ENCODE data around the gene CEP57L1. TPM values are rescaled to one million over a fixed set of nuclear protein-coding genes. Genes with fewer than 3 reads are reported as not detected.

Gene CEP57L1
- total RNA-seq, 4 donors from 2014 or later = 11.0 to 30.0 (median 16.3) TPM

DNA sequence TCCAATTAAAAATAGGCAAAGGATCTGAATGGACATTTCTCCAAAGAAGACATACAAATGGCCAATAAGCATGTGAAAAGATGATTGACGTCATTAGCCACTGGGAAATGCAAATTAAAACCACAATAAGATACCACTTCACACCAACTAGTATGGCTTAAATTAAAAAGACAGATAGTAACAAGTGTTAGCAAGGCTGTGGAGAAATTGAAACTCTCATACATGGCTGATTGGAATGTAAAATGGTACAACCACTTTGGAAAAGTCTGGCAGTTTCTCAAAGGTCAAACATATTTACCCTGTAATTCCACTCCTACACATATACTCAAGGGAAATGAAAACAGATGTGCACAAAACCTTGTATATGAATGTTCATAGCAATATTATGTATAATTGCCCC, 83.6 kb downstream of the CEP57L1 start:
- ATAC-seq = no peak
- Histone ChIP-seq H3K27me3 (peaks cover 6% of the 10 kb centered on the region), H3K27ac (no peak overlapping the region), H3K4me1 (peaks cover 0 to 17% (median 0%) of the 10 kb centered on the region in 3 donors), H3K4me3 (no peak overlapping the region), H3K36me3 (no peaks in the 10 kb centered on the region), H3K9me3 (no peaks in the 10 kb centered on the region)
- 100% methylated on average over 1 of the region's 1 CpG for WGBS, 2 donors (ENCODE audit: low coverage in 1 of 2)
- TF ChIP-seq POLR2AphosphoS5 (IDR thresholded peaks at IDR 0.05) = no peak
- no peak for TF ChIP-seq EP300 (IDR thresholded peaks at IDR 0.05)
- TF ChIP-seq, protein P1, sequence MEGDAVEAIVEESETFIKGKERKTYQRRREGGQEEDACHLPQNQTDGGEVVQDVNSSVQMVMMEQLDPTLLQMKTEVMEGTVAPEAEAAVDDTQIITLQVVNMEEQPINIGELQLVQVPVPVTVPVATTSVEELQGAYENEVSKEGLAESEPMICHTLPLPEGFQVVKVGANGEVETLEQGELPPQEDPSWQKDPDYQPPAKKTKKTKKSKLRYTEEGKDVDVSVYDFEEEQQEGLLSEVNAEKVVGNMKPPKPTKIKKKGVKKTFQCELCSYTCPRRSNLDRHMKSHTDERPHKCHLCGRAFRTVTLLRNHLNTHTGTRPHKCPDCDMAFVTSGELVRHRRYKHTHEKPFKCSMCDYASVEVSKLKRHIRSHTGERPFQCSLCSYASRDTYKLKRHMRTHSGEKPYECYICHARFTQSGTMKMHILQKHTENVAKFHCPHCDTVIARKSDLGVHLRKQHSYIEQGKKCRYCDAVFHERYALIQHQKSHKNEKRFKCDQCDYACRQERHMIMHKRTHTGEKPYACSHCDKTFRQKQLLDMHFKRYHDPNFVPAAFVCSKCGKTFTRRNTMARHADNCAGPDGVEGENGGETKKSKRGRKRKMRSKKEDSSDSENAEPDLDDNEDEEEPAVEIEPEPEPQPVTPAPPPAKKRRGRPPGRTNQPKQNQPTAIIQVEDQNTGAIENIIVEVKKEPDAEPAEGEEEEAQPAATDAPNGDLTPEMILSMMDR (IDR thresholded peaks at IDR 0.05) = no peak
- TF ChIP-seq POLR2A (IDR thresholded peaks at IDR 0.05) = no peak

DNA sequence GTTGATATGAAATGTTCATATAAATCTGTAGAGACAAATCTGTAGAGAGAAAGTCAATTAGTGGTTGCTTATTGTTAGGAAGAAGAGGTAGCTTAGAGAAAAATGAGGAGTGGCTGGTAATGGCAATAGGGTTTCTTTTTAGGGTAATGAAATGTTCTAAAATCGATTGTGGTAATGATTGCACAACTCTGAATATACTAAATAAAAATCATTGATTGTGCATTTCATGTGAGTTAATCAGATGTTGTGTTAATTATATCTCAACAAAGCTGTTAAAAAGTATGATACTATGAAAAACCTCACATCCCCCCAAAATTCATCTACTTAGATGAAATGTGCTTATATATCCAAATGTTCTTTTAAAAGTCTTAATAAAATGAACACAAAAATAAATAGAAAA, 84.2 kb downstream of the CEP57L1 start:
- Histone ChIP-seq H3K4me3 (no peak overlapping the region), H3K27ac (no peak overlapping the region), H3K4me1 (peaks cover 0 to 17% (median 0%) of the 10 kb centered on the region in 3 donors), H3K9me3 (no peaks in the 10 kb centered on the region), H3K36me3 (no peaks in the 10 kb centered on the region), H3K27me3 (peaks cover 6% of the 10 kb centered on the region)
- no peak for ATAC-seq
- 63 to 78% methylated on average over 1 of the region's 1 CpG for WGBS, 2 donors (ENCODE audit: low coverage in 1 of 2)
- TF ChIP-seq POLR2AphosphoS5 (IDR thresholded peaks at IDR 0.05) (no peak), POLR2A (IDR thresholded peaks at IDR 0.05) (no peak)
- TF ChIP-seq, protein P1 (IDR thresholded peaks at IDR 0.05) = no peak

- peak; percentile 43 for ATAC-seq
- WGBS, 2 donors (ENCODE audit: low coverage in 1 of 2) = 7 to 20% methylated on average over 2 of the region's 2 CpGs
Measured at GRCh38 chr6:109182578-109182977, 87.3 kb downstream of the CEP57L1 start.

DNA sequence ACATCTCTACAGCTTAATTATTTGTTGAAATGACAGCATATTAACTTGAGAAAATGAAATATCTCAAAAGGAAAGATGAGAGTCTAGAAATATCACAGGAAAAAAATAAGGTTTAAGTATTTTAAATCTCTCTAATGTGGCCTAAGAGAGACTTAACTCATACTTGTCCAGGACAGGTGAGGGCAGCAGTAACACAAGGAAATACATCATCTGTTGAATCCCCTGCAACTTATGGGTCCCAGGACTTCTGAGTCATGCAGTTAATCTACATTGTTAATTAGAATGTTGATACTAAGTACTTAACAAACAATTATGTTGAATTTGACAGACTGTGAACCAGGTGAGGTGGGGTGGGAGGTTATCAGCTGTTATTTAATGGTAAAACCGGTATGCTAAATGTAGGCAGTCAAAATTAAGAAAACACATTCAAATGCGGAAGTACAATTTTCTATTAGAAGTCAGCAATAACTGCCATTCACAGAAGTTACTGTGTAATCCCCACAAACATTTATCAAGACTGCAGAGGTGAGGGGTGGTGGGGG, 87.9 kb downstream of the CEP57L1 start:
- no peak for TF ChIP-seq POLR2AphosphoS5 (IDR thresholded peaks at IDR 0.05)
- TF ChIP-seq POLR2A (IDR thresholded peaks at IDR 0.05) = no peak
- TF ChIP-seq, protein P1 (IDR thresholded peaks at IDR 0.05) = no peak
- TF ChIP-seq EP300 (IDR thresholded peaks at IDR 0.05) = no peak
- Histone ChIP-seq H3K36me3 (no peaks in the 10 kb centered on the region), H3K4me1 (peaks cover 0 to 23% (median 0%) of the 10 kb centered on the region in 3 donors), H3K9me3 (no peaks in the 10 kb centered on the region), H3K27me3 (peaks cover 6% of the 10 kb centered on the region), H3K4me3 (no peak overlapping the region), H3K27ac (no peak overlapping the region)
- 8 to 50% methylated on average over 2 of the region's 2 CpGs for WGBS, 2 donors (ENCODE audit: low coverage in 1 of 2)
- ATAC-seq = no peak

More at GRCh38 chr6:109182578-109182977, 87.3 kb downstream of the CEP57L1 start:
- Histone ChIP-seq H3K4me1 (peaks cover 0 to 17% (median 0%) of the 10 kb centered on the region in 3 donors), H3K4me3 (no peak overlapping the region), H3K36me3 (no peaks in the 10 kb centered on the region), H3K9me3 (no peaks in the 10 kb centered on the region), H3K27me3 (peaks cover 6% of the 10 kb centered on the region), H3K27ac (no peak overlapping the region)
- TF ChIP-seq EP300 (IDR thresholded peaks at IDR 0.05) = no peak
- TF ChIP-seq POLR2AphosphoS5 (IDR thresholded peaks at IDR 0.05) = peak; percentile 32
- TF ChIP-seq, protein P1 (IDR thresholded peaks at IDR 0.05) = no peak

DNA sequence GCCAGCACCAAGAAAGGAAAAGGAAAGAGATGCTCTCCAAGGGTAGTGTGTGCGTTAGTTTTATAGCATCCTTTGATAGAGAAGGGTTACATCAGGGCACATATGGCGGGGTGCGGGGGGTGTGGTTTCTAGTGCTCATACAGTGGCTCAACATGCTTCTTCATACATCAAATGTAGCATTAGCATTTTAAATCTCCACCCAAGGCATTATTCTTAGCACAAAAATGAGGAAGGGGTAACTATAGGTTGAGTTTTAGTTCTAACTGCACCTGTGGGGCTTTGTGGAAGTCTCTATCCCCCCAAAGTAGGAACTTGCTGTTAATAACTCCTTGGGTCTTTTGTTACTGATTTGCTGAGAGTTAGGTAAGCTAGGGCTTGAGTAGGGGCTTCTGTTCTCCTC, 89.3 kb downstream of the CEP57L1 start:
- H3K36me3 ChIP-seq = no peaks in the 10 kb centered on the region
- peaks cover 0 to 23% (median 0%) of the 10 kb centered on the region in 3 donors for H3K4me1 ChIP-seq
- no peak overlapping the region for H3K27ac ChIP-seq
- H3K9me3 ChIP-seq = no peaks in the 10 kb centered on the region
- H3K27me3 ChIP-seq = peaks cover 6% of the 10 kb centered on the region
- no peak for ATAC-seq
- 69 to 72% methylated on average over 3 of the region's 3 CpGs for WGBS, 2 donors (ENCODE audit: low coverage in 1 of 2)
- TF ChIP-seq POLR2AphosphoS5 (IDR thresholded peaks at IDR 0.05) (no peak), EP300 (IDR thresholded peaks at IDR 0.05) (no peak), POLR2A (IDR thresholded peaks at IDR 0.05) (no peak)
- TF ChIP-seq, protein P1 (IDR thresholded peaks at IDR 0.05) = no peak
- no peak overlapping the region for H3K4me3 ChIP-seq
